Measurements from ENCODE around the gene SERPINB2. TPM values are rescaled to one million over a fixed set of nuclear protein-coding genes. Genes with fewer than 3 reads are reported as not detected.

Gene SERPINB2
- total and polyA plus RNA-seq, 2 of the 13 experiments (the other 11 are each of a cell fraction or from before 2014, with no cell fraction given): 0.07 to 0.11 TPM

DNA sequence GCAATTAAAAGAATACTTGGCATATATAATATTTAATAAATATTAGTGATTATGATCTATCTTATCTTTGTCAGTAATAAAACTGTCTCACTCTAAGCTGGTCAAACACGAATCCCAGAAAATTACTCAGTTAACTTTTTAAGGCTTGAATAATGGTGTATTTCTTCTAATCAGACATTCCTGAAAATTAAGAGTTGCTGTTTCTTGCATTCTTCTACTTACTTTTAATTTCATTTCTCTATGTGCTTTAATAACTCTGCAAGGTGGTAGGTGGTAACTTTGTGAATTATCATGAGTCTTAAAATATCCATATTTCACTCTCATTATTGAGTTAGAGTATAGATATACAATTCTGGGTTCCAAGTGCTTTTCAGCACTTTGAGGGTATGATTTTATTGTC is 17.2 kb downstream of the SERPINB2 start:
- CTCF ChIA-PET (ENCODE audit: low intra/inter-chr PET ratio, low total read pairs): no interaction called here
- TF ChIP-seq, protein P1, sequence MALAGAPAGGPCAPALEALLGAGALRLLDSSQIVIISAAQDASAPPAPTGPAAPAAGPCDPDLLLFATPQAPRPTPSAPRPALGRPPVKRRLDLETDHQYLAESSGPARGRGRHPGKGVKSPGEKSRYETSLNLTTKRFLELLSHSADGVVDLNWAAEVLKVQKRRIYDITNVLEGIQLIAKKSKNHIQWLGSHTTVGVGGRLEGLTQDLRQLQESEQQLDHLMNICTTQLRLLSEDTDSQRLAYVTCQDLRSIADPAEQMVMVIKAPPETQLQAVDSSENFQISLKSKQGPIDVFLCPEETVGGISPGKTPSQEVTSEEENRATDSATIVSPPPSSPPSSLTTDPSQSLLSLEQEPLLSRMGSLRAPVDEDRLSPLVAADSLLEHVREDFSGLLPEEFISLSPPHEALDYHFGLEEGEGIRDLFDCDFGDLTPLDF (CRISPR knock-in tag; IDR thresholded peaks at IDR 0.05): no peak
- TF ChIP-seq ZNF329 (CRISPR knock-in tag; IDR thresholded peaks at IDR 0.05; ENCODE audit: low read depth): no peak
- TF ChIP-seq, protein P2, sequence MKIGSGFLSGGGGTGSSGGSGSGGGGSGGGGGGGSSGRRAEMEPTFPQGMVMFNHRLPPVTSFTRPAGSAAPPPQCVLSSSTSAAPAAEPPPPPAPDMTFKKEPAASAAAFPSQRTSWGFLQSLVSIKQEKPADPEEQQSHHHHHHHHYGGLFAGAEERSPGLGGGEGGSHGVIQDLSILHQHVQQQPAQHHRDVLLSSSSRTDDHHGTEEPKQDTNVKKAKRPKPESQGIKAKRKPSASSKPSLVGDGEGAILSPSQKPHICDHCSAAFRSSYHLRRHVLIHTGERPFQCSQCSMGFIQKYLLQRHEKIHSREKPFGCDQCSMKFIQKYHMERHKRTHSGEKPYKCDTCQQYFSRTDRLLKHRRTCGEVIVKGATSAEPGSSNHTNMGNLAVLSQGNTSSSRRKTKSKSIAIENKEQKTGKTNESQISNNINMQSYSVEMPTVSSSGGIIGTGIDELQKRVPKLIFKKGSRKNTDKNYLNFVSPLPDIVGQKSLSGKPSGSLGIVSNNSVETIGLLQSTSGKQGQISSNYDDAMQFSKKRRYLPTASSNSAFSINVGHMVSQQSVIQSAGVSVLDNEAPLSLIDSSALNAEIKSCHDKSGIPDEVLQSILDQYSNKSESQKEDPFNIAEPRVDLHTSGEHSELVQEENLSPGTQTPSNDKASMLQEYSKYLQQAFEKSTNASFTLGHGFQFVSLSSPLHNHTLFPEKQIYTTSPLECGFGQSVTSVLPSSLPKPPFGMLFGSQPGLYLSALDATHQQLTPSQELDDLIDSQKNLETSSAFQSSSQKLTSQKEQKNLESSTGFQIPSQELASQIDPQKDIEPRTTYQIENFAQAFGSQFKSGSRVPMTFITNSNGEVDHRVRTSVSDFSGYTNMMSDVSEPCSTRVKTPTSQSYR (CRISPR knock-in tag; IDR thresholded peaks at IDR 0.05; ENCODE audit: borderline replicate concordance): no peak
- no peak for TF ChIP-seq ZFP62 (CRISPR knock-in tag; IDR thresholded peaks at IDR 0.05)
- no peak for TF ChIP-seq TAF15 (IDR thresholded peaks at IDR 0.05; ENCODE audit: low read depth, low read length, poor library complexity, severe bottlenecking)
- TF ChIP-seq HDAC2 (CRISPR knock-in tag; IDR thresholded peaks at IDR 0.05): no peak
- TF ChIP-seq TBX2 (CRISPR knock-in tag; IDR thresholded peaks at IDR 0.05; ENCODE audit: borderline replicate concordance): no peak
- TF ChIP-seq PHF5A (CRISPR knock-in tag; IDR thresholded peaks at IDR 0.05; ENCODE audit: low read depth, unreplicated experiment): no peak
- TF ChIP-seq RFXANK (CRISPR knock-in tag; IDR thresholded peaks at IDR 0.05): no peak
- no peak for TF ChIP-seq RFX1 (IDR thresholded peaks at IDR 0.05)
- TF ChIP-seq ZNF563 (CRISPR knock-in tag; IDR thresholded peaks at IDR 0.05): no peak
- TF ChIP-seq ZBTB8A (CRISPR knock-in tag; IDR thresholded peaks at IDR 0.05; ENCODE audit: borderline replicate concordance, low read depth): no peak
- TF ChIP-seq MAFG (CRISPR knock-in tag; IDR thresholded peaks at IDR 0.05): no peak
- TF ChIP-seq, protein P3, sequence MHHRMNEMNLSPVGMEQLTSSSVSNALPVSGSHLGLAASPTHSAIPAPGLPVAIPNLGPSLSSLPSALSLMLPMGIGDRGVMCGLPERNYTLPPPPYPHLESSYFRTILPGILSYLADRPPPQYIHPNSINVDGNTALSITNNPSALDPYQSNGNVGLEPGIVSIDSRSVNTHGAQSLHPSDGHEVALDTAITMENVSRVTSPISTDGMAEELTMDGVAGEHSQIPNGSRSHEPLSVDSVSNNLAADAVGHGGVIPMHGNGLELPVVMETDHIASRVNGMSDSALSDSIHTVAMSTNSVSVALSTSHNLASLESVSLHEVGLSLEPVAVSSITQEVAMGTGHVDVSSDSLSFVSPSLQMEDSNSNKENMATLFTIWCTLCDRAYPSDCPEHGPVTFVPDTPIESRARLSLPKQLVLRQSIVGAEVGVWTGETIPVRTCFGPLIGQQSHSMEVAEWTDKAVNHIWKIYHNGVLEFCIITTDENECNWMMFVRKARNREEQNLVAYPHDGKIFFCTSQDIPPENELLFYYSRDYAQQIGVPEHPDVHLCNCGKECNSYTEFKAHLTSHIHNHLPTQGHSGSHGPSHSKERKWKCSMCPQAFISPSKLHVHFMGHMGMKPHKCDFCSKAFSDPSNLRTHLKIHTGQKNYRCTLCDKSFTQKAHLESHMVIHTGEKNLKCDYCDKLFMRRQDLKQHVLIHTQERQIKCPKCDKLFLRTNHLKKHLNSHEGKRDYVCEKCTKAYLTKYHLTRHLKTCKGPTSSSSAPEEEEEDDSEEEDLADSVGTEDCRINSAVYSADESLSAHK (CRISPR knock-in tag; IDR thresholded peaks at IDR 0.05; ENCODE audit: borderline replicate concordance): no peak
- no peak for TF ChIP-seq ZNF570 (CRISPR knock-in tag; IDR thresholded peaks at IDR 0.05; ENCODE audit: borderline replicate concordance)
- no peak for TF ChIP-seq ZNF143 (CRISPR knock-in tag; IDR thresholded peaks at IDR 0.05)
- WGBS (ENCODE audit: low lambda C conversion rate): 3% methylated on average over 1 of the region's 1 CpG
- BruUV-seq (replicated peaks): no TSS peak
- POLR2A ChIA-PET: no interaction called here
- Histone ChIP-seq H3K36me3 (replicated peaks in 1 of 2; ENCODE audit: control insufficient read depth in 1 of 2, insufficient read depth in 2 of 2, low read length in 2 of 2) (no peaks in the 10 kb centered on the region), H3K4me1 (ENCODE audit: insufficient read depth, low read length) (no peaks in the 10 kb centered on the region), H3K4me2 (ENCODE audit: low read depth, low read length) (no peak overlapping the region), H2AFZ (ENCODE audit: low read length) (no peak overlapping the region), H4K20me1 (ENCODE audit: insufficient read depth, low read length) (no peaks in the 10 kb centered on the region), H3K27me3 (ENCODE audit: control insufficient read depth in 1 of 2, insufficient read depth in 2 of 2, low read length in 2 of 2) (no peaks in the 10 kb centered on the region), H3K9me3 (ENCODE audit: low read length) (no peaks in the 10 kb centered on the region), H3K27ac (ENCODE audit: extremely low read length, insufficient read depth, low read length) (no peak overlapping the region), H3K4me3 (replicated peaks in 1 of 3; ENCODE audit: insufficient read depth in 1 of 3, low read depth in 2 of 3, low read length in 3 of 3) (no peak overlapping the region), H3K9ac (ENCODE audit: insufficient read depth, low read depth, low read length) (no peak overlapping the region), H3K79me2 (ENCODE audit: insufficient read depth, low read length) (no peaks in the 10 kb centered on the region)
- intact Hi-C loops (cut with micrococcal nuclease; ENCODE audit: unreplicated experiment): no loop called here
- DNase-seq (ENCODE audit: low spot score): no peak
- in situ Hi-C loops (cut with HindIII; ENCODE audit: extremely low pct_ligation_motif_present, low pct_unique_long_range_greater_than_20kb): no loop called here
- FAIRE-seq: no peak
- no peak for ATAC-seq
